DOHH2 (cell line): ENCODE results near the gene IQSEC1.

Source experiments
- H3F3A ChIP-seq: fragments of 200-600 bp; sonication (generic), shearing (Covaris generic); 2 replicates; pipeline ENCODE4 v1.6.0; 2016; ENCODE audit warnings: antibody characterized with exemption, mild to moderate bottlenecking; ENCODE audit not compliant: control insufficient read depth, insufficient read depth
- H3K27ac ChIP-seq: fragments of 200-600 bp; sonication (generic); 2 replicates; pipeline ENCODE4 v1.5.1; 2014; ENCODE audit warnings: low read depth, mild to moderate bottlenecking, low read length, moderate library complexity
- H3K27me3 ChIP-seq: fragments of 200-600 bp; sonication (generic); 2 replicates; pipeline ENCODE4 v1.6.1; 2014; ENCODE audit warnings: mild to moderate bottlenecking, low read length, mixed read lengths; ENCODE audit not compliant: control insufficient read depth
- H3K36me3 ChIP-seq: fragments of 200-600 bp; sonication (generic); 2 replicates; pipeline ENCODE4 v1.6.1; 2014; ENCODE audit warnings: mild to moderate bottlenecking, low read length, moderate library complexity, mixed read lengths; ENCODE audit not compliant: control insufficient read depth
- H3K4me1 ChIP-seq: fragments of 200-600 bp; sonication (generic); 2 replicates; pipeline ENCODE4 v1.6.1; 2014; ENCODE audit warnings: mild to moderate bottlenecking, low read length, mixed read lengths; ENCODE audit not compliant: control insufficient read depth
- H3K4me2 ChIP-seq: fragments of 200-600 bp; sonication (generic); 2 replicates; pipeline ENCODE4 v1.6.0; 2014; ENCODE audit warnings: mild to moderate bottlenecking, low read length, moderate library complexity
- H3K4me3 ChIP-seq: fragments of 200-600 bp; sonication (generic); 2 replicates; pipeline ENCODE4 v1.5.1; 2014; ENCODE audit warnings: mild to moderate bottlenecking, low read length, mixed read lengths
- H3K79me2 ChIP-seq: fragments of 200-600 bp; sonication (generic); 2 replicates; pipeline ENCODE4 v1.6.1; 2014; ENCODE audit warnings: mild to moderate bottlenecking, low read length, mixed read lengths; ENCODE audit not compliant: control insufficient read depth
- H3K9me2 ChIP-seq: fragments of 200-600 bp; sonication (generic); replicated peaks from 2 replicates; pipeline ENCODE4 v1.6.1; 2014; ENCODE audit warnings: mild to moderate bottlenecking, low read length, mixed read lengths; ENCODE audit not compliant: control insufficient read depth
- H3K9me3 ChIP-seq: fragments of 200-600 bp; sonication (generic); 2 replicates; pipeline ENCODE4 v1.6.1; 2014; ENCODE audit warnings: antibody characterized with exemption, low read length, mixed read lengths; ENCODE audit not compliant: control insufficient read depth, insufficient read depth
- H4K20me1 ChIP-seq: fragments of 200-600 bp; sonication (generic); 2 replicates; pipeline ENCODE4 v1.6.0; 2014; ENCODE audit warnings: low read depth, mild to moderate bottlenecking, antibody characterized with exemption, low read length, moderate library complexity; ENCODE audit not compliant: control insufficient read depth, insufficient read depth
- EZH2phosphoT487 ChIP-seq: fragments of 200-600 bp; sonication (generic); IDR thresholded peaks from 2 replicates; pipeline ENCODE4 v1.6.1; 2017; ENCODE audit warnings: borderline replicate concordance, mild to moderate bottlenecking, antibody characterized with exemption, low read length, moderate library complexity, mixed read lengths
- TF ChIP-seq, protein P1 (sequence below): fragments of 200-600 bp; sonication (generic); IDR thresholded peaks from one replicate; pipeline ENCODE4 v1.5.1; 2014; ENCODE audit warnings: antibody characterized with exemption, mild to moderate bottlenecking, low read depth, low read length; ENCODE audit not compliant: poor library complexity, severe bottlenecking

The IQSEC1 gene

GRCh38 chr3:12875857-12876836 lies 197.1 kb downstream of the IQSEC1 start:
- Histone ChIP-seq H3K4me3 (no peak overlapping the region), H3K9me3 (no peaks in the 10 kb centered on the region), H3K36me3 (no peaks in the 10 kb centered on the region), H3K4me2 (no peak overlapping the region), H3K4me1 (no peaks in the 10 kb centered on the region), H3K27ac (no peak overlapping the region), H3K9me2 (no peaks in the 10 kb centered on the region), H3F3A (no peaks in the 10 kb centered on the region; the same call in 1 of the 2 replicates), H4K20me1 (no peaks in the 10 kb centered on the region), H3K27me3 (no peaks in the 10 kb centered on the region), H3K79me2 (no peaks in the 10 kb centered on the region)
- TF ChIP-seq, protein P1, sequence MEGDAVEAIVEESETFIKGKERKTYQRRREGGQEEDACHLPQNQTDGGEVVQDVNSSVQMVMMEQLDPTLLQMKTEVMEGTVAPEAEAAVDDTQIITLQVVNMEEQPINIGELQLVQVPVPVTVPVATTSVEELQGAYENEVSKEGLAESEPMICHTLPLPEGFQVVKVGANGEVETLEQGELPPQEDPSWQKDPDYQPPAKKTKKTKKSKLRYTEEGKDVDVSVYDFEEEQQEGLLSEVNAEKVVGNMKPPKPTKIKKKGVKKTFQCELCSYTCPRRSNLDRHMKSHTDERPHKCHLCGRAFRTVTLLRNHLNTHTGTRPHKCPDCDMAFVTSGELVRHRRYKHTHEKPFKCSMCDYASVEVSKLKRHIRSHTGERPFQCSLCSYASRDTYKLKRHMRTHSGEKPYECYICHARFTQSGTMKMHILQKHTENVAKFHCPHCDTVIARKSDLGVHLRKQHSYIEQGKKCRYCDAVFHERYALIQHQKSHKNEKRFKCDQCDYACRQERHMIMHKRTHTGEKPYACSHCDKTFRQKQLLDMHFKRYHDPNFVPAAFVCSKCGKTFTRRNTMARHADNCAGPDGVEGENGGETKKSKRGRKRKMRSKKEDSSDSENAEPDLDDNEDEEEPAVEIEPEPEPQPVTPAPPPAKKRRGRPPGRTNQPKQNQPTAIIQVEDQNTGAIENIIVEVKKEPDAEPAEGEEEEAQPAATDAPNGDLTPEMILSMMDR: peak; percentile 11
- no peak for TF ChIP-seq EZH2phosphoT487

DNA sequence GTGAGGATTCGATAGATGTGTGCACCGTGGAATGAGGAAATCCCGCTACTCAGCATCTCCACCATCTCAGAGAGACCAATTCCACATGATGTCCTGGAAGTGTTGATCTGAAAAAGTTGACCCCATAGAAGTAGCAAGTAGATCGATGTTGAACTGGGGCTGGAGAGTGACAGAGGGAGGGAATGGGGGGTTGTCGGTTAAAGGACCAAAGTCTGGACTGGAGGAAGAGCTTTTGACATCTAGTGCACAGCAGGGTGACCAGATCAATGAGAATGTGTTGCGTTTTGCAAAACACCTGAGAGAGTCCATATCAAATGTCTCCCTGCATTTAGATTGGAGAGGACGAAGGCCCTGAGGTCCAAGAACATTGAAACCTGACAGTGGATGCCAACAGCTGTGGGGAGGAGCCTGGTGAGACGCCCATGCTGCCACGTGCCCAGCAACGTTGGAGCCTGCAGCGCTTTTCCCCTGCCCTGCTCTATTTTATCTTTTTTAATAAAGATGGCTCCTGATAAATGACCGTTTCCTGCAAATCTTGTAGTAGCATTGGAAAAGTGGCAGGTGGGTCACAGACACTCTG lies 201.7 kb downstream of the IQSEC1 start:
- H3K4me1 ChIP-seq: peaks cover 11% of the 10 kb centered on the region
- H3K36me3 ChIP-seq: no peaks in the 10 kb centered on the region
- no peaks in the 10 kb centered on the region for H3F3A ChIP-seq
- H3K79me2 ChIP-seq: no peaks in the 10 kb centered on the region
- H4K20me1 ChIP-seq: no peaks in the 10 kb centered on the region
- no peak overlapping the region for H3K27ac ChIP-seq
- no peak overlapping the region for H3K4me2 ChIP-seq
- no peak for TF ChIP-seq EZH2phosphoT487
- TF ChIP-seq, protein P1: no peak
- no peaks in the 10 kb centered on the region for H3K9me2 ChIP-seq
- no peak overlapping the region for H3K4me3 ChIP-seq
- peaks cover 21% of the 10 kb centered on the region for H3K27me3 ChIP-seq
- no peaks in the 10 kb centered on the region for H3K9me3 ChIP-seq

DNA sequence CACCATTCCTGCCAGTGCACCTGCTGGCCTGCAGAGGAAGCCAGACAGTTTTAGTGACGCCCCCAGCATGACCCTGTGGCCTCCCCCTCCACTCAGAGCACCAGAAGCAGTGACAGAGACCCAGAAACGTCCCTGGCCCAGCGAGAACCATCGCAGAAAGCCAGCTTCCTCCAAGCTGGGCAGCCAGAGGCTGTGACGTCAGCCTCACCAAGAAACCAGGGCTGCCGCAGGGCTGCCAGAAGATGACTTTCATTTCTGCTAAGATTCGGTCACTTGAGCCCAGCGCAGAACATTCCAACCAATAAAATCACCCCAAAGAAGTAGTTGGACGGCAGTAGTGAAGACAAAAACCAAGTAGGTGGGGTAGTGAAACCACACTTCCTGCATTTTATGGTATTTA lies 202.3 kb downstream of the IQSEC1 start:
- Histone ChIP-seq H3K36me3 (no peaks in the 10 kb centered on the region), H3K27me3 (peaks cover 21% of the 10 kb centered on the region), H4K20me1 (no peaks in the 10 kb centered on the region), H3K79me2 (no peaks in the 10 kb centered on the region), H3F3A (no peaks in the 10 kb centered on the region), H3K9me2 (no peaks in the 10 kb centered on the region), H3K4me1 (peaks cover 11% of the 10 kb centered on the region), H3K9me3 (no peaks in the 10 kb centered on the region), H3K27ac (no peak overlapping the region), H3K4me2 (no peak overlapping the region), H3K4me3 (no peak overlapping the region)
- TF ChIP-seq EZH2phosphoT487: no peak
- TF ChIP-seq, protein P1: no peak
